Activated CD4-positive, alpha-beta memory T cell treated with anti-CD3 and anti-CD28 coated beads for 36 hours (primary cell): Measurements from ENCODE around the gene PHF5A. TPM values are rescaled to one million over a fixed set of nuclear protein-coding genes. Genes with fewer than 3 reads are reported as not detected.

Experiments used
- CTCF ChIA-PET: fragments of 350-600 bp; sonication (Branson Sonifier 250); formaldehyde crosslinking; loops from one replicate; lab custom pipeline; 2021; ENCODE audit warnings: antibody characterized with exemption, inconsistent platforms; lab: Charles Lee
- POLR2A ChIA-PET: fragments of 350-600 bp; sonication (Branson Sonifier 250); formaldehyde crosslinking; loops from one replicate; lab custom pipeline; 2021; ENCODE audit warnings: antibody characterized with exemption; lab: Charles Lee
- DNase-seq: peaks from one replicate; pipeline ENCODE4 v3.0.0-alpha.2; 2020
- H3K27ac Mint-ChIP-seq: one replicate; pipeline ENCODE4 v1.8.0; 2021; ENCODE audit warnings: mixed read lengths
- H3K27me3 Mint-ChIP-seq: one replicate; pipeline ENCODE4 v1.8.0; 2021; ENCODE audit warnings: mixed read lengths
- H3K36me3 Mint-ChIP-seq: one replicate; pipeline ENCODE4 v1.8.0; 2021; ENCODE audit warnings: mixed read lengths
- H3K4me1 Mint-ChIP-seq: one replicate; pipeline ENCODE4 v1.8.0; 2021; ENCODE audit warnings: low read depth, mixed read lengths
- H3K4me3 Mint-ChIP-seq: one replicate; pipeline ENCODE4 v1.8.0; 2021; ENCODE audit warnings: mild to moderate bottlenecking, mixed read lengths
- H3K9me3 Mint-ChIP-seq: one replicate; pipeline ENCODE4 v1.8.0; 2021; ENCODE audit warnings: mixed read lengths
- intact Hi-C: fragments of 100-400 bp; cut with micrococcal nuclease; formaldehyde crosslinking; loops from one replicate; pipeline ENCODE4 v1.15.1; 2023
- total RNA-seq, 2 experiments: library from RNA; stranded (reverse); gene quantifications; one replicate each; pipeline ENCODE4 v1.2.3, GENCODE V29; 2021

The PHF5A gene, protein sequence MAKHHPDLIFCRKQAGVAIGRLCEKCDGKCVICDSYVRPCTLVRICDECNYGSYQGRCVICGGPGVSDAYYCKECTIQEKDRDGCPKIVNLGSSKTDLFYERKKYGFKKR
- total RNA-seq: 10 to 100 TPM; 55.4 to 60.0 TPM

DNA sequence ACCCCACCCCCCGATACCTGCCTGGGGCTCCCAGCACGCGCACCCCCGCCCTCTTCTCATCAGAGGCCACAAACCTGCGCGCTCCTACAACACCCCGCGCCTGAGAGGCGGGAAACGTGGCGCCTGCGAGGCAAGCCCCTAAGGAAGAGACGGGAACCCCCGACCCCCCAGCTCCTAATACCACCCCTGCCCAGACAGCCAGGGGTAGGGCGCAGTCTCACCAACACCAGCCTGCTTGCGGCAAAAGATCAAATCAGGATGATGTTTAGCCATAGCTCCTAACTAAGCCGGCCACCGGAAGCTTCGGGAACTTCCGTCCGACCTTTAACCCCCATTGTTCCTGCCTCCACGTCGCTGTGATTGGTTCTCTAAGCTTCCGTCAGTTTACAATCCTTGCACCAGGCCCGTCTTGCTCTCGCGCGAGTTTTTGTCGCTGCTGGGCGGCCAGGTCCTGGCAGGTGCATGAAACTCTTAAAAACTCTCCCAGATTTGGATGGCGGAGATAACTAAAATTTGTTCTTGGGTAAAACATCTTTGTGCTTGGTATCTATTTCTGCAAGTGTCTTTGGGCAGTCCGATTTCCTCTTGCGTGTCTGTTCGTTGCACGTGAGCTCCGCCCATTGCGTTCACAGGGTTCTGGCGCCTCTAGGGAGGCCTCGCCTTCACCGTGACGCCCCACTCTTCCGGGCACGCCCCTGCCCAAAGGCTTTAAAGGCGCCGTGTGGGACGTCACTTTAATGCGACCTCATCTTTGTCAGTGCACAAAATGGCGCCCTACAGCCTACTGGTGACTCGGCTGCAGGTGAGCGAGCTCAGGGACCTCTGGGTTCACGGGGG is at the start of gene PHF5A, which contains the start of gene ACO2:
PHF5A (minus strand) TSS at position 312 of the 837 bp plus-strand sequence; CDS start at position 273, 39 bp downstream.
ACO2 (plus strand) TSS at position 737 of the 837 bp plus-strand sequence; CDS start at position 767, 30 bp downstream.
- Mint-ChIP-seq H3K27ac (peak within 1 kb of the TSS; percentile 99), H3K4me3 (peak within 1 kb of the TSS; percentile 93), H3K9me3 (no peaks in the 10 kb centered on the region), H3K36me3 (peaks cover 41% of the 10 kb centered on the region), H3K4me1 (peaks cover 51% of the 10 kb centered on the region), H3K27me3 (no peaks in the 10 kb centered on the region)
- POLR2A ChIA-PET: interaction anchor here (0.8 to 3.0 kb wide), 22 partner anchors 9 to 517 kb away, joined by 3 to 57 read pairs (median 4); partner anchors contain the start of genes DESI1, PMM1, RANGAP1 and SNU13
- intact Hi-C loops: loop anchor here (1.0 to 5.0 kb wide), 8 partner anchors 20 to 611 kb away; partner anchors contain the start of genes DESI1, POLR3H, RANGAP1 and ST13
- CTCF ChIA-PET: interaction anchor here (0.5 to 3.5 kb wide), 14 partner anchors 9 to 221 kb away, joined by 3 to 20 read pairs (median 4); partner anchors contain the start of genes RANGAP1, SNU13, TOB2 and ZC3H7B
- DNase-seq: peak; percentile 99

DNA sequence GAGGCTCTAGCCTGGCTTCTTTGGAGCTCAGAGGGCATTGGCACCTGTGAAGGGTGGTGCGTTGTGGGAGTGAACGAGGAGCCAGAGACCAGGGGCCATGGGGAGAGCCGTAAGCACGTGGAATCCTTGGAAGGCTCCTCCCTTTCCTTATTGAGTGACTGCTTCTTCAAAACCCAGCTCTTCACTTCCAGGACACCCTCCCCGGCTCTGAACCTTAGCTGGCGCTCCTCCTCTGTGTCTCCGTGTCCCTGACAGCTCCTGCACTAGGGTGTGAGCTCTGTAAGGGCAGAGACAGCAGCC is 49.5 kb upstream of the PHF5A start:
- intact Hi-C loops: no loop called here
- H3K4me3 Mint-ChIP-seq: no peak overlapping the region
- no peaks in the 10 kb centered on the region for H3K9me3 Mint-ChIP-seq
- peaks cover 8% of the 10 kb centered on the region for H3K36me3 Mint-ChIP-seq
- H3K4me1 Mint-ChIP-seq: peaks cover 7% of the 10 kb centered on the region
- POLR2A ChIA-PET: interaction anchor here (0.8 to 1.2 kb wide), 2 partner anchors 50 to 114 kb away, joined by 3 to 4 read pairs; partner anchors contain the start of genes ACO2 and PHF5A
- CTCF ChIA-PET: interaction anchor here (0.8 to 4.8 kb wide), 12 partner anchors 9 to 151 kb away, joined by 3 to 99 read pairs (median 5); partner anchors contain the start of genes ACO2 and PHF5A
- DNase-seq: no peak
- H3K27me3 Mint-ChIP-seq: no peaks in the 10 kb centered on the region
- no peak overlapping the region for H3K27ac Mint-ChIP-seq

GRCh38 chr22:41517172-41518047 is 48.9 kb upstream of the PHF5A start:
- POLR2A ChIA-PET: interaction anchor here (0.8 to 1.2 kb wide), 3 partner anchors 49 to 114 kb away, joined by 3 to 4 read pairs (median 3); partner anchors contain the start of genes ACO2 and PHF5A
- no peaks in the 10 kb centered on the region for H3K9me3 Mint-ChIP-seq
- intact Hi-C loops: loop anchor here (2.0 kb wide), 1 partner anchor 115 kb away; no protein-coding TSS in a partner anchor
- H3K27ac Mint-ChIP-seq: peak overlapping the region; percentile 33
- H3K27me3 Mint-ChIP-seq: no peaks in the 10 kb centered on the region
- H3K4me1 Mint-ChIP-seq: peaks cover 7% of the 10 kb centered on the region
- no peak overlapping the region for H3K4me3 Mint-ChIP-seq
- peak; percentile 54 for DNase-seq
- CTCF ChIA-PET: interaction anchor here (0.9 to 4.8 kb wide), 13 partner anchors 10 to 151 kb away, joined by 3 to 99 read pairs (median 5); partner anchors contain the start of genes ACO2 and PHF5A
- peaks cover 12% of the 10 kb centered on the region for H3K36me3 Mint-ChIP-seq

- ChIA-PET CTCF (interaction anchor here (0.6 to 4.8 kb wide), 6 partner anchors 11 to 113 kb away, joined by 3 to 99 read pairs (median 10); no protein-coding TSS in a partner anchor), POLR2A (interaction anchor here (1.0 kb wide), 1 partner anchor 113 kb away, joined by 3 read pairs; no protein-coding TSS in a partner anchor)
- intact Hi-C loops: loop anchor here (2.0 kb wide), 1 partner anchor 114 kb away; no protein-coding TSS in a partner anchor
- no peaks in the 10 kb centered on the region for H3K9me3 Mint-ChIP-seq
- no peak for DNase-seq
- peaks cover 15% of the 10 kb centered on the region for H3K36me3 Mint-ChIP-seq
- peaks cover 7% of the 10 kb centered on the region for H3K4me1 Mint-ChIP-seq
- no peak overlapping the region for H3K27ac Mint-ChIP-seq
- H3K4me3 Mint-ChIP-seq: no peak overlapping the region
- H3K27me3 Mint-ChIP-seq: no peaks in the 10 kb centered on the region
These were observed 48.0 kb upstream of the PHF5A start for GRCh38 chr22:41516462-41516861.

- no peak overlapping the region for H3K4me3 Mint-ChIP-seq
- CTCF ChIA-PET: interaction anchor here (1.1 to 2.7 kb wide), 2 partner anchors 11 to 110 kb away, joined by 4 to 27 read pairs; no protein-coding TSS in a partner anchor
- H3K4me1 Mint-ChIP-seq: peaks cover 7% of the 10 kb centered on the region
- no peak for DNase-seq
- no peak overlapping the region for H3K27ac Mint-ChIP-seq
- H3K27me3 Mint-ChIP-seq: no peaks in the 10 kb centered on the region
- peaks cover 19% of the 10 kb centered on the region for H3K36me3 Mint-ChIP-seq
- H3K9me3 Mint-ChIP-seq: no peaks in the 10 kb centered on the region
- POLR2A ChIA-PET: no interaction called here
- intact Hi-C loops: no loop called here
These were observed 44.9 kb upstream of the PHF5A start for GRCh38 chr22:41513391-41513790.

GRCh38 chr22:41512421-41513194 is 44.1 kb upstream of the PHF5A start:
- ChIA-PET POLR2A (no interaction called here), CTCF (interaction anchor here (1.1 to 2.7 kb wide), 2 partner anchors 12 to 109 kb away, joined by 4 to 27 read pairs; no protein-coding TSS in a partner anchor)
- no peaks in the 10 kb centered on the region for H3K9me3 Mint-ChIP-seq
- no peak overlapping the region for H3K4me3 Mint-ChIP-seq
- no peak overlapping the region for H3K27ac Mint-ChIP-seq
- H3K4me1 Mint-ChIP-seq: peaks cover 7% of the 10 kb centered on the region
- DNase-seq: no peak
- H3K36me3 Mint-ChIP-seq: peaks cover 22% of the 10 kb centered on the region
- intact Hi-C loops: no loop called here
- no peaks in the 10 kb centered on the region for H3K27me3 Mint-ChIP-seq

DNA sequence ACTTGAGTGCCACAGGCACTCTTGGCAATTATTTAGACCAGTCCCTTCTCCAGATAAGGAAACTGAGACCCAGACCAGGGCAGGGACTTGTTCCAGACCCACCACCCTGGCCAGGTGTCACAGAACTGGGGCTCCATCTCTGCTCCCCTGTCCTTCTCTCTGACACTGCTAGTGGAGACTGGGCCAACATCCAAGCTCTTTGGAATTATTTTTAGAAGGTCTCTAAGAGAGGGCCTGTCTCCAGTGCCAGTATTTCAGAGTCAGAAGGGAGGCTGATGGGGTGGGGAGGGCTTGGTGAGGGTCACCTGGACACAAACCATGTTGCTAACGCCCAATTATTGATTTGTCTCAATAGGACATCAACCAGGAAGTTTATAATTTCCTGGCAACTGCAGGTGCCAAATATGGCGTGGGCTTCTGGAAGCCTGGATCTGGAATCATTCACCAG is 43.1 kb upstream of the PHF5A start:
- no peak overlapping the region for H3K27ac Mint-ChIP-seq
- H3K9me3 Mint-ChIP-seq: no peaks in the 10 kb centered on the region
- intact Hi-C loops: no loop called here
- H3K27me3 Mint-ChIP-seq: no peaks in the 10 kb centered on the region
- POLR2A ChIA-PET: no interaction called here
- H3K4me3 Mint-ChIP-seq: no peak overlapping the region
- DNase-seq: no peak
- H3K4me1 Mint-ChIP-seq: no peaks in the 10 kb centered on the region
- peaks cover 19% of the 10 kb centered on the region for H3K36me3 Mint-ChIP-seq
- CTCF ChIA-PET: interaction anchor here (1.2 kb wide), 1 partner anchor 16 kb away, joined by 4 read pairs; no protein-coding TSS in a partner anchor

GRCh38 chr22:41508770-41509170 is 40.3 kb upstream of the PHF5A start:
- intact Hi-C loops: no loop called here
- no peak for DNase-seq
- H3K4me1 Mint-ChIP-seq: no peaks in the 10 kb centered on the region
- CTCF ChIA-PET: interaction anchor here (1.0 kb wide), 1 partner anchor 18 kb away, joined by 3 read pairs; no protein-coding TSS in a partner anchor
- H3K4me3 Mint-ChIP-seq: no peak overlapping the region
- POLR2A ChIA-PET: no interaction called here
- H3K27ac Mint-ChIP-seq: no peak overlapping the region
- H3K27me3 Mint-ChIP-seq: no peaks in the 10 kb centered on the region
- H3K36me3 Mint-ChIP-seq: peaks cover 16% of the 10 kb centered on the region
- H3K9me3 Mint-ChIP-seq: no peaks in the 10 kb centered on the region

GRCh38 chr22:41507330-41508063 is 39.0 kb upstream of the PHF5A start:
- POLR2A ChIA-PET: no interaction called here
- DNase-seq: no peak
- intact Hi-C loops: no loop called here
- no peaks in the 10 kb centered on the region for H3K4me1 Mint-ChIP-seq
- no peak overlapping the region for H3K27ac Mint-ChIP-seq
- no peak overlapping the region for H3K4me3 Mint-ChIP-seq
- CTCF ChIA-PET: interaction anchor here (3.5 kb wide), 1 partner anchor 10 kb away, joined by 17 read pairs; no protein-coding TSS in a partner anchor
- no peaks in the 10 kb centered on the region for H3K27me3 Mint-ChIP-seq
- no peaks in the 10 kb centered on the region for H3K9me3 Mint-ChIP-seq
- peaks cover 12% of the 10 kb centered on the region for H3K36me3 Mint-ChIP-seq
